Neuron (in vitro differentiated cells): ENCODE results near the gene KAZN.

Experiments used
- H2AFZ ChIP-seq: one replicate; pipeline ENCODE4 v1.6.1; 2013; ENCODE audit warnings: low read depth, mild to moderate bottlenecking, inconsistent platforms, low read length, moderate library complexity
- H3K27me3 ChIP-seq: one replicate; pipeline ENCODE4 v1.6.1; 2013; ENCODE audit warnings: low read length; ENCODE audit not compliant: insufficient read depth
- H3K36me3 ChIP-seq: one replicate; pipeline ENCODE4 v1.6.1; 2013; ENCODE audit warnings: low read length; ENCODE audit not compliant: insufficient read depth
- H3K4me1 ChIP-seq: one replicate; pipeline ENCODE4 v1.6.1; 2013; ENCODE audit warnings: low read length; ENCODE audit not compliant: insufficient read depth
- H3K4me3 ChIP-seq: 2 replicates; pipeline ENCODE4 v1.5.1; 2013; ENCODE audit warnings: mild to moderate bottlenecking, low read length, moderate library complexity
- H3K9me3 ChIP-seq: one replicate; pipeline ENCODE4 v1.6.1; 2013; ENCODE audit warnings: low read length

KAZN gene

GRCh38 chr1:15065291-15065690, 466.8 kb downstream of the KAZN start:
- H3K4me3 ChIP-seq, result no peak overlapping the region
- no peaks in the 10 kb centered on the region for H3K4me1 ChIP-seq
- no peaks in the 10 kb centered on the region for H3K27me3 ChIP-seq
- H3K9me3 ChIP-seq, result peaks cover 11% of the 10 kb centered on the region
- H3K36me3 ChIP-seq, result peaks cover 52% of the 10 kb centered on the region
- H2AFZ ChIP-seq, result no peak overlapping the region

DNA sequence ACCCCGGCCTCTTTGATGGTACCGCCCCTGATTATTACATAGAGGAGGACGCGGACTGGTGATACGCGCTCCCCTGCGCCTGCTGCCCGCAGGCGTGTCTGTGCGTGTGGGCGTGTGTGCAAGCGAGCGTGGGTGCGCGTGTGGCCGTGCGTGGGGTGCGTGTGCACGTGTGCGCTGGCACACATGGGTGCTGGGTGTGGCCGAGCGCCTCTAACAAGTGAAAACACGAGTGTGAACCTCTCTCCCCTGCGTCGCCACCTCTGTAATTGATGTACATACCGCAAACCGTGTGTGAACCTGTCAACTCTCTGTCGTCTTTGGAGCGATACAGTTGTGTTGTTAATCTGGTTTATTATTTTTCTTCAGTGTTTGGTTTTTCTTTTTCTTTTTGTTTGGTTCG, 467.3 kb downstream of the KAZN start:
- Histone ChIP-seq H3K36me3 (peaks cover 50% of the 10 kb centered on the region), H2AFZ (no peak overlapping the region), H3K9me3 (peaks cover 11% of the 10 kb centered on the region), H3K4me3 (no peak overlapping the region), H3K4me1 (no peaks in the 10 kb centered on the region), H3K27me3 (no peaks in the 10 kb centered on the region)

GRCh38 chr1:15066191-15066590, 467.7 kb downstream of the KAZN start:
- peaks cover 11% of the 10 kb centered on the region for H3K9me3 ChIP-seq
- no peaks in the 10 kb centered on the region for H3K4me1 ChIP-seq
- H3K36me3 ChIP-seq, result peaks cover 47% of the 10 kb centered on the region
- H3K4me3 ChIP-seq, result no peak overlapping the region
- no peak overlapping the region for H2AFZ ChIP-seq
- no peaks in the 10 kb centered on the region for H3K27me3 ChIP-seq

GRCh38 chr1:15067148-15067547, 468.7 kb downstream of the KAZN start:
- Histone ChIP-seq H3K4me1 (no peaks in the 10 kb centered on the region), H2AFZ (no peak overlapping the region), H3K27me3 (no peaks in the 10 kb centered on the region), H3K36me3 (peaks cover 42% of the 10 kb centered on the region), H3K9me3 (peaks cover 6% of the 10 kb centered on the region), H3K4me3 (no peak overlapping the region)

GRCh38 chr1:15068152-15068551, 469.7 kb downstream of the KAZN start:
- no peaks in the 10 kb centered on the region for H3K9me3 ChIP-seq
- H3K36me3 ChIP-seq, result peaks cover 32% of the 10 kb centered on the region
- H3K4me1 ChIP-seq, result no peaks in the 10 kb centered on the region
- no peak overlapping the region for H2AFZ ChIP-seq
- no peaks in the 10 kb centered on the region for H3K27me3 ChIP-seq
- no peak overlapping the region for H3K4me3 ChIP-seq

- no peak overlapping the region for H2AFZ ChIP-seq
- H3K4me1 ChIP-seq, result no peaks in the 10 kb centered on the region
- peaks cover 24% of the 10 kb centered on the region for H3K36me3 ChIP-seq
- no peak overlapping the region for H3K4me3 ChIP-seq
- no peaks in the 10 kb centered on the region for H3K9me3 ChIP-seq
- H3K27me3 ChIP-seq, result no peaks in the 10 kb centered on the region
Measured at GRCh38 chr1:15068997-15069396, 470.5 kb downstream of the KAZN start.

DNA sequence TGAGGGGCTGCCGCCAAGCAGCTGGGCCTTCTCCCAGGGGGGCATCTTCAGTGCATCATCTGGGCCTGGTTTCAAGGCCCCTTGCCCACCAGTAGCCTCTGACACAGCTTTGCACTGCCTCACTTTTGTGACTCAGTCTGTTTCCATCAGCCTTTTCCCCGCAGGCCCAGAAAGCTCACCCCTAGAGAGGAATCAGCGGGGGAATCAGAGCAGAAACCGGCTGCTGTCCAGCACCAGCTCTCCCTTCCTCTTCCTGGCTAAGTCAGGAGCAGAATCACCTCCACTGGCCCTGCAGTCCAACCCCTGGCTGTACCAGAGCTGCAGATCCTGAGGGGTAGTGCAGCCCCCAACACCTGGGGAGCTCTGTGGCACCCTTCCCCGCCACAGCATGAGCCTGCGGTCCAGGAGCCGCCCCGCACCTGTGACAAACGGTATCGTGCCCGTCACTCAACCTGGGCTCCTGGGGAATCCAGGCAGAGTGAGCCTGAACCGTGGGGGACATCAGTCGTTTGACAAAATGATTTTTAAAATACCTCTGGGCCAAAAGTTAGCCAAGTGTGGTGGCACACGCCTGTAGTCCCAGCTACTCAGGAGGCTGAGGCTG, 471.8 kb downstream of the KAZN start:
- no peak overlapping the region for H3K4me3 ChIP-seq
- no peaks in the 10 kb centered on the region for H3K4me1 ChIP-seq
- H3K27me3 ChIP-seq, result no peaks in the 10 kb centered on the region
- H3K9me3 ChIP-seq, result no peaks in the 10 kb centered on the region
- no peak overlapping the region for H2AFZ ChIP-seq
- H3K36me3 ChIP-seq, result peaks cover 14% of the 10 kb centered on the region

DNA sequence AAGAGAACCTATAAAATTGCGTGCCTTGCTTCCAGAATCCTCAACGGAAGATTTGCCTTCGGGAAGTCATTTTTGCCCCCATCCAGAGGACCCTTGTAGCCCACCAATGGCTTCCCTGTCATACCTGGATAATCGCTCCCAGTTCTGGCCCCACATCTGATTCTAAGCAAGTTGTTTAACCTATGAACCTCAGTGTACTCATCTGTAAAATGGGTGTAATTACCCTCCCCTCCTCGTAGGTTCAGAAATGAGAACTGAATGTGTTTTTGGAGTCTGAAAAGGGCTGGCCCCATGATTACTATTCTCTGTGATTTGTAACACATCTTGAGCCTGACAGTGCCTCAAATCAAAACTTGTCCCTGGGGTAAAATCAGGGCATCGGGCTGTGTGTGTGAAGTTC, 473.5 kb downstream of the KAZN start:
- Histone ChIP-seq H3K36me3 (peaks cover 4% of the 10 kb centered on the region), H3K9me3 (no peaks in the 10 kb centered on the region), H3K27me3 (no peaks in the 10 kb centered on the region), H3K4me1 (no peaks in the 10 kb centered on the region), H2AFZ (no peak overlapping the region), H3K4me3 (no peak overlapping the region)

GRCh38 chr1:15073799-15074308, 475.4 kb downstream of the KAZN start:
- Histone ChIP-seq H2AFZ (no peak overlapping the region), H3K4me1 (no peaks in the 10 kb centered on the region), H3K36me3 (peaks cover 4% of the 10 kb centered on the region), H3K9me3 (no peaks in the 10 kb centered on the region), H3K27me3 (no peaks in the 10 kb centered on the region), H3K4me3 (no peak overlapping the region)

GRCh38 chr1:15075175-15075574, 476.7 kb downstream of the KAZN start:
- Histone ChIP-seq H2AFZ (no peak overlapping the region), H3K4me3 (no peak overlapping the region), H3K9me3 (no peaks in the 10 kb centered on the region), H3K27me3 (no peaks in the 10 kb centered on the region), H3K36me3 (peaks cover 4% of the 10 kb centered on the region), H3K4me1 (no peaks in the 10 kb centered on the region)

- Histone ChIP-seq H2AFZ (no peak overlapping the region), H3K27me3 (no peaks in the 10 kb centered on the region), H3K9me3 (no peaks in the 10 kb centered on the region)
Measured at GRCh38 chr1:15075817-15076216, 477.3 kb downstream of the KAZN start.

GRCh38 chr1:15076807-15077206, 478.3 kb downstream of the KAZN start:
- H3K9me3 ChIP-seq, result peaks cover 2% of the 10 kb centered on the region
- no peak overlapping the region for H3K4me3 ChIP-seq
- no peaks in the 10 kb centered on the region for H3K4me1 ChIP-seq
- no peak overlapping the region for H2AFZ ChIP-seq
- H3K36me3 ChIP-seq, result no peaks in the 10 kb centered on the region
- H3K27me3 ChIP-seq, result no peaks in the 10 kb centered on the region

More at GRCh38 chr1:15075817-15076216, 477.3 kb downstream of the KAZN start:
- Histone ChIP-seq H3K36me3 (peaks cover 4% of the 10 kb centered on the region), H3K4me1 (no peaks in the 10 kb centered on the region), H3K4me3 (no peak overlapping the region)

- no peaks in the 10 kb centered on the region for H3K27me3 ChIP-seq
- H3K4me3 ChIP-seq, result no peak overlapping the region
- H3K36me3 ChIP-seq, result no peaks in the 10 kb centered on the region
- peaks cover 2% of the 10 kb centered on the region for H3K9me3 ChIP-seq
- no peak overlapping the region for H2AFZ ChIP-seq
- no peaks in the 10 kb centered on the region for H3K4me1 ChIP-seq
Measured at GRCh38 chr1:15077384-15077783, 478.9 kb downstream of the KAZN start.
